Natural killer cell treated with Interleukin-12 subunit alpha and Interleukin-12 subunit beta and Interleukin-15 and Interleukin-18, amount 100 ng/mL, for 72 hours (primary cell): Measurements from ENCODE around the gene NELL1. TPM values are rescaled to one million over a fixed set of nuclear protein-coding genes. Genes with fewer than 3 reads are reported as not detected.
"Not testable (repeated sequence)": the region's sequence is repeated elsewhere in the genome, so short reads cannot be mapped to it uniquely, and the experiment has no call there.

Experiments
- ATAC-seq, 2 donors: fragments of 150-1000 bp; cut with Tn5 transposase in 1 of 2; sonication (Bioruptor Pico), chemical (Tn5 transposase) in 1 of 2; 2 replicates each; pipeline ENCODE4 v1.10.0; 2021
- DNase-seq: peaks from one replicate; pipeline ENCODE4 v3.0.0; 2022; ENCODE audit warnings: low spot score
- H3K27ac Mint-ChIP-seq, 2 donors: 1 replicate in 1 of 2; 2 replicates in 1 of 2; pipeline ENCODE4 v1.8.0; 2022; ENCODE audit warnings: mixed read lengths in 2 of 2, mild to moderate bottlenecking in 1 of 2, moderate library complexity in 1 of 2
- H3K27me3 Mint-ChIP-seq, 2 donors: 1 replicate in 1 of 2; 2 replicates in 1 of 2; pipeline ENCODE4 v1.8.0; 2022; ENCODE audit warnings: mixed read lengths in 2 of 2
- H3K36me3 Mint-ChIP-seq: one replicate; pipeline ENCODE4 v1.8.0; 2022; ENCODE audit warnings: mixed read lengths
- H3K4me1 Mint-ChIP-seq, 2 donors: 1 replicate in 1 of 2; 2 replicates in 1 of 2; pipeline ENCODE4 v1.8.0; 2022; ENCODE audit warnings: low read depth in 2 of 2, mixed read lengths in 2 of 2, mild to moderate bottlenecking in 1 of 2
- H3K4me3 Mint-ChIP-seq: one replicate; pipeline ENCODE4 v1.8.0; 2022; ENCODE audit warnings: mixed read lengths
- H3K9me3 Mint-ChIP-seq: 2 replicates; pipeline ENCODE4 v1.8.0; 2022; ENCODE audit warnings: mixed read lengths
- total RNA-seq, 2 donors: library from RNA; stranded (reverse); gene quantifications; one replicate each; pipeline ENCODE4 v1.2.3, GENCODE V29; 2022

NELL1 gene
- total RNA-seq, 2 donors from 2014 or later: not detected

- DNase-seq: no peak
- Mint-ChIP-seq H3K9me3 (peaks cover 8% of the 10 kb centered on the region), H3K4me1 (no peaks in the 10 kb centered on the region), H3K27me3 (no peaks in the 10 kb centered on the region), H3K36me3 (no peaks in the 10 kb centered on the region), H3K4me3 (no peak overlapping the region), H3K27ac (no peak overlapping the region)
- ATAC-seq: no peak
Observed at GRCh38 chr11:20839231-20839630, 169.8 kb downstream of the NELL1 start.

- no peak for DNase-seq
- Mint-ChIP-seq H3K4me1 (no peaks in the 10 kb centered on the region), H3K4me3 (no peak overlapping the region), H3K36me3 (no peaks in the 10 kb centered on the region), H3K27me3 (no peaks in the 10 kb centered on the region), H3K9me3 (peaks cover 8% of the 10 kb centered on the region), H3K27ac (no peak overlapping the region)
- ATAC-seq: no peak
Observed at GRCh38 chr11:20840341-20840740, 171.0 kb downstream of the NELL1 start.

DNA sequence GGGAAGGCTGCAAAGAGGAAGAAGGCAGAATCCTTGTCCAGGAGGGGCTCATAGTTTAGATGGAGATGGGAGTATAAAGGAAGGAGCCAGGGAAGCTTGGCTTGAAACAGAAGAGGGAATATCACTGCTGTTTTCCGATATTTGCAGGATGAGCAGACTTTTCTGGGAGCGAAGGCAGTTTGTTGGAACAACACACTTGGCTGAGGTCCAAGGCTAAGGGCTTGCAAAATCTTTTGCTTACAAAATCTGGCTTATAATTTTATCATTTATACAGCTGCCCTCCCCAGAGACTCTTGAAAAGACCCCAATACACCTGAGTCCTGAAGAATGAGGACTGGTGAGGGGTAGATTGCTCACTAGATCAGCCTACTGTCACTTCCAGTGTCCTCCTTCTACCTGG is 174.8 kb downstream of the NELL1 start:
- Mint-ChIP-seq H3K27me3 (no peaks in the 10 kb centered on the region), H3K27ac (no peak overlapping the region), H3K4me3 (no peak overlapping the region), H3K4me1 (no peaks in the 10 kb centered on the region), H3K9me3 (peaks cover 15% of the 10 kb centered on the region), H3K36me3 (no peaks in the 10 kb centered on the region)
- DNase-seq (no peak), ATAC-seq (no peak)

DNA sequence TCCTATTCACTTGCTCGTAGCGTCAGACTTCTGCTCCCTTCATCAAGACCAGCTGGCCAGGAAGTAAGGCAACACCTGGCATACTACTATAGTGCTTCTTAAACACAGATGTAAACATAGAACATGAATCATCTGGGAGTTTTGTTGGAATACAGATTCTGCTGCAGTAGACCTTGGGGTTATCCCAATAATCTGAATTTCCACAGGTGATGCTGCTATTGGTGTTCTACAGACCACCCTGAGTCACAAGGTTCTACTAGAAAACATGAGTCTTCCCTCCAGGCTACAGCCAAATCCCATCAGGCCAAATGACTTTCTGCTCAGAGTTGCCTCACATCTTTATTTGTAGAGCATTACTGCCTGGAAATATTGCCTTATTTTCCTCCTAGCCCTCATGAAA is 175.2 kb downstream of the NELL1 start:
- DNase-seq: no peak
- ATAC-seq: no peak
- Mint-ChIP-seq H3K36me3 (no peaks in the 10 kb centered on the region), H3K4me1 (no peaks in the 10 kb centered on the region), H3K27ac (no peak overlapping the region), H3K27me3 (no peaks in the 10 kb centered on the region), H3K4me3 (no peak overlapping the region), H3K9me3 (peaks cover 14% of the 10 kb centered on the region)

DNA sequence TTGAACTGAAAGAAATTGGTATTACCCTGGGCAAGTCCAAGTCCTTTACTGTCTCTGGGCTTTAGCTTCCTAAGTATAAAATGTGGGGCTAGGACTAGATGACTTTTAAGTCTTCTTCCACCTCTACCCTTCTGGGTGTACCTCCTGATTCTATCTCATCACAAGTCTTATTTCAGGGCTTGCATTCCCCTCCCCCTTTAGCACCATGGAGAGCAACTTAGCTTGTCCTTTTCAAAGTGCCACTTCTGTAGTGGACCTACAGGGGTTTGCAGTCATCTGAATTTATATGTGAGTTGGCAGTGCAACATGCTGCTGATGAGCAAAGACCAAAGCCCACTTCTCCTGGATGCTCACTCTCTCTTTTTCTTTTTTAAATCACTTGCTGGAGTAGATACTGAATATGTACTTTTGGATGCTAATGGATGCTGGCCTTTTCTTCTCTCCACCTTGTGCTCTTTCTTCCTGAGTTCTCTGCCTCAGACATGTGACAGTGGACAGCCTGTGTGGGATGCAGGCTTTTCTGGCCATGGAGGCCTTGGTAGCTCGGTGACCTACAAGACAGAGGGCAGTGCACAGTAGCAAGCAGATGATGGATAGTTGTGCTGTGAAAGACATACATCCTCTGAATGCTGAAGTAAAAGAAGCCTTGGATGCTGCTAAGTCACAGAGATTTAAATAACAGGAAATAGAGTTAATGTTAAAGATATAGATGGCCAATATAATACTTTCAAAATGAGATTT is 185.0 kb downstream of the NELL1 start:
- ATAC-seq (no peak), DNase-seq (no peak)
- no peak overlapping the region for H3K27ac Mint-ChIP-seq
- no peaks in the 10 kb centered on the region for H3K4me1 Mint-ChIP-seq
- H3K36me3 Mint-ChIP-seq: no peaks in the 10 kb centered on the region
- H3K4me3 Mint-ChIP-seq: no peak overlapping the region
- H3K27me3 Mint-ChIP-seq: no peaks in the 10 kb centered on the region
- peaks cover 9% of the 10 kb centered on the region for H3K9me3 Mint-ChIP-seq

DNA sequence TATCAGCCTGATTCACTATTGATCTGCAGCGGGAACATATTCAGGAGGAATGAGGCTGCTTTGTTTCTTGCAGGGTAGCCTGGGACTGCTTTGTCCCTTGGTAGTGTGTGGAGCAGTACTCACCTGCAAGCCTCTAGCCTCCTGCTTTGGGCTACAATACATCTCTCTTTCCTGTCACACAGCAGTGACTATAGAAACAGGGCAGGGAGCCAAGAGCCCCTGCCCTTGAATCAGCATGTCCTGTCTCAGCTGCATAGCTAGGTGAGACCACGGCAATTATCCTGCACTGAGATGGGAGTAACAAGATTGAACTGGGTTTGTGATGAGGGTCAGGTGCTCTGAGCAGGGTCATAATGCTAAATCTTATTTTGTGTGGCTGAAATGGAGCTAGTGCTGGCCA is 191.9 kb downstream of the NELL1 start:
- no peaks in the 10 kb centered on the region for H3K4me1 Mint-ChIP-seq
- ATAC-seq (no peak), DNase-seq (no peak)
- H3K4me3 Mint-ChIP-seq: no peak overlapping the region
- no peak overlapping the region for H3K27ac Mint-ChIP-seq
- H3K27me3 Mint-ChIP-seq: no peaks in the 10 kb centered on the region
- H3K9me3 Mint-ChIP-seq: peaks cover 12% of the 10 kb centered on the region
- no peaks in the 10 kb centered on the region for H3K36me3 Mint-ChIP-seq

DNA sequence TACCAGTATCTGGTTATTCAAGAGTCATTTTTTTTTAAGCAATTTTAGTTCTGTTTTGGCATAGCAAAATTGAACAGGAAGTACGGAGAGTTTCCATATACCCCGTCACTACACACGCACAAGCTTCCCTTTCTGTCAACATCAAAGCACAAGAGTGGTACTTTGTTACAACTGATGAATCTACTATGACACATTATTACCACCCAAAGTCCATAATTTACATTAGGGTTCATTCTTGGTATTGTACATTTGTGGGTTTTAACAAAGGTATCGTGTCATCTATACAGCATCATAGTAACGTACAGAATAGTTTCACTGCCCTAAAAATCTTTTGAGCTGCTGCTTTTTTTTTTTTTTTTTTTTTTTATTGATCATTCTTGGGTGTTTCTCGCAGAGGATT is 192.9 kb downstream of the NELL1 start:
- ATAC-seq, H3K4me1 Mint-ChIP-seq, H3K27ac Mint-ChIP-seq: not testable (repeated sequence)

DNA sequence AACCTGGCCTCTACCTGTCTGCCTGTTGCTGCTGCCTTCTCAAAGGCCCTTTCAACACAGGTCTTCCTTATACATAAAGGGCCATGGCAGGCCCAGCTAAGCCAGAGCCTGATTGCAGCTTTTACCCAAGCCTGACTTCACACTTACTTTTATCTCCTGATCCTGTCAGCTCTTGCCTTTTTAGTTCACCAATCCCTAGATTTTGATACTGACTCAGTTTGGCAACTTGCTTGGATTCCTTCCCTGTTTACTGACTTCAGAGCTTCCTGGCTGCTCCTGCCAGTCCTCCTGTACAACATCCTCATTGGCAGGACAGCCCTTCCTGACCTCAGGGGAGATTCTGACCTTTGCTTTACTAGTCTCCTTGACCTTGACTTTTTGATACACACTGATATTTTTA is 195.2 kb downstream of the NELL1 start:
- ATAC-seq: no peak
- Mint-ChIP-seq H3K9me3 (peaks cover 7% of the 10 kb centered on the region), H3K4me3 (no peak overlapping the region), H3K4me1 (no peaks in the 10 kb centered on the region), H3K27ac (no peak overlapping the region), H3K27me3 (no peaks in the 10 kb centered on the region), H3K36me3 (no peaks in the 10 kb centered on the region)
- DNase-seq: no peak

More for the DNA sequence above, 192.9 kb downstream of the NELL1 start:
- H3K4me3 Mint-ChIP-seq, DNase-seq, H3K36me3 Mint-ChIP-seq, H3K9me3 Mint-ChIP-seq, H3K27me3 Mint-ChIP-seq: not testable (repeated sequence)

DNA sequence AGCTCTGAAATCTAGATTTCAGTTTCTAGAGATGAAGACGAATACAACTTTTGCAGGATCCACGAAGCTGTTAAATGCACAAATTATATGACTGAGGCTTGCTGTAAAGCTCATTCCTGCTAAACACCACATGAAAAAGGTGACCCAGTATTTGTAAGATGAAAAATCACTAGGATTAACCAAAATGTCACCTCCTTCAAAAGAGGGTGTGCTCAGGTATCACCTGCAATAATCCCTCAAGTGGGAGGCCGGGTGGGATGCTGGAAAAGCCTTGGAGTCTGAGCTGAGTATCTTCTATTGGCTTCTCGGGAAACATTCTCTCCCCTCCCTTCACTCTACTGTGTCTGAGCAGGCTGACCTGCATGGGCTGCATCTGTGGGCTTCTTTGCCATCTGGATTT is 195.8 kb downstream of the NELL1 start:
- no peak for ATAC-seq
- no peak for DNase-seq

DNA sequence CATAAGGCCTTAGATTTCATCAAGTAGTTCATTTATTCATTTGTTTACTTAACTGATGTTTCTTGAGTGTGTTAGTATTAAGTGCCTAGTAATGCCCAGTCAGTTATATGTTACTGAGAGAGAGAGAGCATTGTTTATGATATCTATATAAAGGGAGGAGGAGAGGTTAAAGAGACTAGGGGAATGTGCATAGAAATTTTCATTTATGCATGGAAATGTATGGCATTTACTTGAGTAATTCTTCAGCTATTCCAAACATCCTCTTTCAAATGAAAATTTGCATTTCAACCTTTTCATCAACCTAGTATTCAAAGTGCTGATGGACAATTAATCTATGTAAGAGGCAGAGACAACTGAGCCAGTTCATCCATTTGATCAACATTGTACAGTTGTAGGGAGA is 199.7 kb downstream of the NELL1 start:
- no peak overlapping the region for H3K27ac Mint-ChIP-seq
- ATAC-seq: no peak
- peaks cover 7% of the 10 kb centered on the region for H3K9me3 Mint-ChIP-seq
- no peaks in the 10 kb centered on the region for H3K36me3 Mint-ChIP-seq
- no peak overlapping the region for H3K4me3 Mint-ChIP-seq
- H3K4me1 Mint-ChIP-seq: no peaks in the 10 kb centered on the region
- no peaks in the 10 kb centered on the region for H3K27me3 Mint-ChIP-seq
- DNase-seq: no peak

More for the DNA sequence above, 195.8 kb downstream of the NELL1 start:
- Mint-ChIP-seq H3K27me3 (no peaks in the 10 kb centered on the region), H3K4me3 (no peak overlapping the region), H3K27ac (no peak overlapping the region), H3K36me3 (no peaks in the 10 kb centered on the region), H3K4me1 (no peaks in the 10 kb centered on the region), H3K9me3 (peaks cover 7% of the 10 kb centered on the region)

DNA sequence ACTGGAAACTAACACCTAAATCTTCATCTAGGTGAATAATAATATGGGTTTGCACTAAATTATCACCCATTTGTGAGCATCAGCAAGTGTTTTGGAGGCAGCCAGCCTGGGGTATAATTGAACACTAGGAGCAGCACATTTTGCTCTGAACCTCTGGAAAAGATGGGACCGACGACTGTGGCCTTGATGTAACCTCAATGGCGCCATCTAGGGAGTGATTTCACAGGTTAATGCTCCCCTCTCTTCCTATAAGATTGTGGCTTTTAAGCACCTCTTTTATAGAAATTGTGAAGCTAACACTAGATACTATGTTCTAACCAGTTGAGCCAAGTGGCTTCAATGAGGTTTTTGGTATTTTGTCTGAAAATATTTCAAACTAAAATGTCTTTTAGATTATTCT is 203.7 kb downstream of the NELL1 start:
- no peaks in the 10 kb centered on the region for H3K36me3 Mint-ChIP-seq
- H3K4me3 Mint-ChIP-seq: no peak overlapping the region
- no peak overlapping the region for H3K27ac Mint-ChIP-seq
- DNase-seq (no peak), ATAC-seq (no peak)
- H3K9me3 Mint-ChIP-seq: no peaks in the 10 kb centered on the region
- no peaks in the 10 kb centered on the region for H3K4me1 Mint-ChIP-seq
- no peaks in the 10 kb centered on the region for H3K27me3 Mint-ChIP-seq

DNA sequence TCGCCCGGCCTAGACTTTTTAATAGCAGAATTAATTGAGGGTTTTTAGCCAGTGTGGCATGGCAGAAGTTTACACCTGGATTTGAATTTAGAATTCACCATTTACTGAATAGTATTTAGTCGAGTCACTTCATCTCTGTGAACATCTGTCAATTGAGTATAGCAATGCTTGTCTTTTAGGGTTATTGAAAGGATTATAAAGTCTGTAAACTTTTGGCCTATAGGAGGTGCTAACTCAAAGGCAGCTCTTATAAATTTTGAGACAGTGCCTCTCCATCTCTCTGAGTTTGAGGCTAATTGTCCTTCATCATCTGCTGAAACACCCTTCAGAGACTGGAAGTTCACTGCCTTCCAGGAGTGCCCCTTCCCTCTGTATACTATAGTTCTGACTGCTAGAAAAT is 205.0 kb downstream of the NELL1 start:
- DNase-seq (no peak), ATAC-seq (no peak)
- Mint-ChIP-seq H3K4me3 (no peak overlapping the region), H3K4me1 (no peaks in the 10 kb centered on the region), H3K36me3 (peaks cover 5% of the 10 kb centered on the region), H3K9me3 (peaks cover 9% of the 10 kb centered on the region), H3K27me3 (no peaks in the 10 kb centered on the region), H3K27ac (no peak overlapping the region)

DNA sequence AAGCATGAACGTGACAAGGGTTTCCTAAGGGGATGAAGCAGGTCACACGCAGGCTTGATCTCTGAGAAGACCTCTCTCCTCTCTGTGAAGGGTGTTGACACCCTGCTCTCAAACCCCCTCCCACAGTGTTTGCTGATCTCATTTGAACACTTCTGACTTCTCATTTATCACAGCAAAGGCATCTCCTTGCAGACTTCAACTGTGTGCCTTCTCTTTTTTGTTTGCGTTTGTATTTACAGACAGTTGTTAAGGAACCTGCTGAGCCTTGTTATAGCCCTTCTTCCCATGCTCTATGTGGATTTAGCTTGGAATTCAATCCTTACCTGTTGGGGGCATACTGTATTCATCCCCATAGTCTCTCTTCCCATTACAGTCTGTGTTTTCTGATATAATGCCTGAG is 206.5 kb downstream of the NELL1 start:
- Mint-ChIP-seq H3K9me3 (peaks cover 9% of the 10 kb centered on the region), H3K4me1 (no peaks in the 10 kb centered on the region), H3K27me3 (no peaks in the 10 kb centered on the region), H3K4me3 (no peak overlapping the region), H3K27ac (no peak overlapping the region), H3K36me3 (peaks cover 5% of the 10 kb centered on the region)
- no peak for ATAC-seq
- DNase-seq: no peak

- no peak overlapping the region for H3K27ac Mint-ChIP-seq
- no peak for DNase-seq
Observed at GRCh38 chr11:20876738-20877137, 207.4 kb downstream of the NELL1 start.

DNA sequence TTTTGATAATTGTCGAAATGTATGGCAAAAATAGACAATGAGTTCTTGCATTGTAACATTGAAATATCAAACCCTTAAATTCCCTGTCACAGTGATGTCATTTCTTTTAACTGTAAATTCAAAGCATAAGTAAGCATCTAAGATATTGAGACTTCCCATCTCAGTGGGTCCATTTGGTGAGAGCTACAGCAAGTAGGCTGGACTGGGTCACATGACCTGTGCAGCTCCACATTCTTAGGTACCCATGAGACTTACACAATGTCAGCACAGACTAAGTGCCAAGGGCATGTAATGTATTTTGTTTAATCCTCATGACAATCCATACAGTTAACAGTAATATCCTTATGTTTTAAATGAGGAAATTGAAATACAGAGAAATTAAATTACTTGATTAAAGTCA is 210.7 kb downstream of the NELL1 start:
- peaks cover 17% of the 10 kb centered on the region for H3K9me3 Mint-ChIP-seq
- no peaks in the 10 kb centered on the region for H3K4me1 Mint-ChIP-seq
- no peak overlapping the region for H3K27ac Mint-ChIP-seq
- peaks cover 5% of the 10 kb centered on the region for H3K36me3 Mint-ChIP-seq
- ATAC-seq (no peak), DNase-seq (no peak)
- H3K4me3 Mint-ChIP-seq: no peak overlapping the region
- no peaks in the 10 kb centered on the region for H3K27me3 Mint-ChIP-seq

More at GRCh38 chr11:20876738-20877137, 207.4 kb downstream of the NELL1 start:
- Mint-ChIP-seq H3K9me3 (peaks cover 12% of the 10 kb centered on the region), H3K4me1 (no peaks in the 10 kb centered on the region), H3K36me3 (peaks cover 5% of the 10 kb centered on the region), H3K27me3 (no peaks in the 10 kb centered on the region), H3K4me3 (no peak overlapping the region)
- no peak for ATAC-seq
